Stomach (tissue), 9 donors: ENCODE results near the gene POLE. TPM values are rescaled to one million over a fixed set of nuclear protein-coding genes. Genes with fewer than 3 reads are reported as not detected.

Experiments used
- DNase-seq, 2 donors: peaks; one replicate each; pipeline versions ENCODE4 v3.0.0 to v3.0.0-alpha.2; 2013 to 2019
- H3K27ac ChIP-seq, 5 donors: fragments of 200-600 bp in 4 of 5; sonication (generic) in 4 of 5; one replicate each; pipeline ENCODE4 v1.5.1; 2013 to 2019; ENCODE audit warnings: mild to moderate bottlenecking in 1 of 5, moderate library complexity in 1 of 5
- H3K27me3 ChIP-seq, 3 donors: fragments of 200-600 bp; sonication (generic); one replicate each; pipeline ENCODE4 v1.5.1; 2017 to 2019; ENCODE audit warnings: mixed run types in 1 of 3
- H3K36me3 ChIP-seq, 4 donors: fragments of 200-600 bp; sonication (generic); 1 replicate in 3 of 4; 2 replicates in 1 of 4; pipeline ENCODE4 v1.5.1; 2016 to 2019
- H3K4me1 ChIP-seq, 4 donors: fragments of 200-600 bp; sonication (generic); one replicate each; pipeline ENCODE4 v1.5.1; 2016 to 2019
- H3K4me3 ChIP-seq, 4 donors: fragments of 200-600 bp; sonication (generic) in 3 of 4; one replicate each; pipeline ENCODE4 v1.5.1; 2016 to 2019; ENCODE audit warnings: mild to moderate bottlenecking in 1 of 4
- H3K9me3 ChIP-seq, 4 donors: fragments of 200-600 bp; sonication (generic); one replicate each; pipeline ENCODE4 v1.5.1; 2016 to 2019
- EP300 ChIP-seq: sonication (generic); formaldehyde crosslinking; IDR thresholded peaks from one replicate; pipeline ENCODE4 v1.6.1; 2017; ENCODE audit warnings: antibody characterized with exemption
- POLR2A ChIP-seq, 4 donors: fragments of 450-650 bp; IDR thresholded peaks; one replicate each; pipeline ENCODE4 v1.6.1; 2016; ENCODE audit warnings: antibody characterized with exemption in 4 of 4, control low read depth in 2 of 4, mild to moderate bottlenecking in 1 of 4, moderate library complexity in 1 of 4
- POLR2AphosphoS5 ChIP-seq, 3 donors: sonication (generic); formaldehyde crosslinking; IDR thresholded peaks; one replicate each; pipeline ENCODE4 v1.6.1; 2016; ENCODE audit warnings: antibody characterized with exemption in 3 of 3
- WGBS, 5 donors: extraction: QIAGEN DNeasy Blood & Tissue Kit in 3 of 5; methylation state at CpG; one replicate each; pipeline versions ENCODE4 v1.1.5 to v1.1.7; 2013 to 2018; 5-methylcytosine and 5-hydroxymethylcytosine counted together
- intact Hi-C: fragments of 100-400 bp; cut with DNase I; formaldehyde crosslinking; loops from one replicate; pipeline ENCODE4 v1.15.1; 2023; ENCODE audit warnings: low total_unique reads
- polyA plus RNA-seq, 3 donors: library from polyadenylated mRNA; stranded (reverse); fragments of 200-250 nt; gene quantifications; one replicate each; pipeline ENCODE4 v1.2.3, GENCODE V29; 2013
- total RNA-seq, 5 donors: library from RNA; depleted of rRNA; stranded (reverse); fragments of >200 nt; gene quantifications; one replicate each; pipeline versions ENCODE4 v1.1.0 to v1.2.3, GENCODE V29; 2014 to 2016
- TF ChIP-seq, protein P1 (sequence below), 7 experiments: fragments of 450-650 bp in 4 of 7; fragments of 200-600 bp in 3 of 7; sonication (generic) in 3 of 7; IDR thresholded peaks; one replicate each; pipeline ENCODE4 v1.5.1; 2016 to 2019; ENCODE audit warnings: antibody characterized with exemption in 7 of 7, control low read depth in 2 of 7, mild to moderate bottlenecking in 1 of 7
- donor health status: healthy with polysubstance abuse.
- donor health status: Bipolar disorder and iron deficiency.
- donor health status: healthy.

Gene POLE
- total and polyA plus RNA-seq, 8 donors, result 12.7 to 144 (median 43.3) TPM

DNA sequence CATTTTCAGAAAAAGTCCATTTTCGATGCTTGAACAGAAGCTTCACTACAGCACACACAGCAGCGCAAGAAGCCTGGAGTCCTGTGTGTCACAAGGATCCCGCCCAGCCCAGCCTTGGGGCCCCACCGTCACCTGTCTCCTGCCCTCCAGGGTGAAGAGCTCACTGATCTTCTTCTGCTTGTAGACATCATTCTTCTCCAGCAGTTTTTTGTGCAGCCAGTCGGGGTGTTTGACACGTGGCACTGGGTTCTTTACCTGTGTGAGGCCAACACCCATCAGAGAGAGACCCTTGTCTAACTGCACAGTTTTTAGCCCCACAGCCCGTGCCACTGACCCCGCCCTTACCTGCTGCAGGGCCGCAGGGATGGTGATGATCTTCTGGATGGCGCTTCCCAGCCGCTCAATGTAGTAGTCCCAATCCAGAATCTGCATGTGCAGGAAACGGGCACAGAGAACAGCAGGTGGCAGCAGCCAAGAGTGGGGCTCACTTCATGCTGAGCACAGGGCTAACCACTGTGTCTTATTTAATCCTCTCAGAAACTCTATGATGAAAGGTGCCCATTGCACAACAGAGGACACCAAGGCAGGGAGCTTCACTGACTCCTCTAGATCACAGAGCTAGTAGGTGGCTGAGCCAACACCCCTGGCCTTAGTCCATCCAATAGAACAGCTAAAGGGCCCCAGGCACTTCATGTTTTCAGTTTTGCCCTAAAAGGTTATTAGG, 30.0 kb downstream of the POLE start:
- H3K4me1 ChIP-seq, result no peaks in the 10 kb centered on the region
- no peaks in the 10 kb centered on the region for H3K27me3 ChIP-seq
- H3K36me3 ChIP-seq, result peaks cover 70 to 100% (median 100%) of the 10 kb centered on the region in 4 donors
- H3K4me3 ChIP-seq, result no peak overlapping the region
- no peaks in the 10 kb centered on the region for H3K9me3 ChIP-seq
- TF ChIP-seq POLR2A (IDR thresholded peaks at IDR 0.05) (no peak), EP300 (no peak), POLR2AphosphoS5 (IDR thresholded peaks at IDR 0.05) (no peak)
- TF ChIP-seq, protein P1, sequence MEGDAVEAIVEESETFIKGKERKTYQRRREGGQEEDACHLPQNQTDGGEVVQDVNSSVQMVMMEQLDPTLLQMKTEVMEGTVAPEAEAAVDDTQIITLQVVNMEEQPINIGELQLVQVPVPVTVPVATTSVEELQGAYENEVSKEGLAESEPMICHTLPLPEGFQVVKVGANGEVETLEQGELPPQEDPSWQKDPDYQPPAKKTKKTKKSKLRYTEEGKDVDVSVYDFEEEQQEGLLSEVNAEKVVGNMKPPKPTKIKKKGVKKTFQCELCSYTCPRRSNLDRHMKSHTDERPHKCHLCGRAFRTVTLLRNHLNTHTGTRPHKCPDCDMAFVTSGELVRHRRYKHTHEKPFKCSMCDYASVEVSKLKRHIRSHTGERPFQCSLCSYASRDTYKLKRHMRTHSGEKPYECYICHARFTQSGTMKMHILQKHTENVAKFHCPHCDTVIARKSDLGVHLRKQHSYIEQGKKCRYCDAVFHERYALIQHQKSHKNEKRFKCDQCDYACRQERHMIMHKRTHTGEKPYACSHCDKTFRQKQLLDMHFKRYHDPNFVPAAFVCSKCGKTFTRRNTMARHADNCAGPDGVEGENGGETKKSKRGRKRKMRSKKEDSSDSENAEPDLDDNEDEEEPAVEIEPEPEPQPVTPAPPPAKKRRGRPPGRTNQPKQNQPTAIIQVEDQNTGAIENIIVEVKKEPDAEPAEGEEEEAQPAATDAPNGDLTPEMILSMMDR (IDR thresholded peaks at IDR 0.05), result no peak
- no peak overlapping the region for H3K27ac ChIP-seq
- intact Hi-C loops, result no loop called here
- WGBS, 5 donors, result 91 to 95% (median 93%) methylated on average over 12 of the region's 12 CpGs
- no peak for DNase-seq

DNA sequence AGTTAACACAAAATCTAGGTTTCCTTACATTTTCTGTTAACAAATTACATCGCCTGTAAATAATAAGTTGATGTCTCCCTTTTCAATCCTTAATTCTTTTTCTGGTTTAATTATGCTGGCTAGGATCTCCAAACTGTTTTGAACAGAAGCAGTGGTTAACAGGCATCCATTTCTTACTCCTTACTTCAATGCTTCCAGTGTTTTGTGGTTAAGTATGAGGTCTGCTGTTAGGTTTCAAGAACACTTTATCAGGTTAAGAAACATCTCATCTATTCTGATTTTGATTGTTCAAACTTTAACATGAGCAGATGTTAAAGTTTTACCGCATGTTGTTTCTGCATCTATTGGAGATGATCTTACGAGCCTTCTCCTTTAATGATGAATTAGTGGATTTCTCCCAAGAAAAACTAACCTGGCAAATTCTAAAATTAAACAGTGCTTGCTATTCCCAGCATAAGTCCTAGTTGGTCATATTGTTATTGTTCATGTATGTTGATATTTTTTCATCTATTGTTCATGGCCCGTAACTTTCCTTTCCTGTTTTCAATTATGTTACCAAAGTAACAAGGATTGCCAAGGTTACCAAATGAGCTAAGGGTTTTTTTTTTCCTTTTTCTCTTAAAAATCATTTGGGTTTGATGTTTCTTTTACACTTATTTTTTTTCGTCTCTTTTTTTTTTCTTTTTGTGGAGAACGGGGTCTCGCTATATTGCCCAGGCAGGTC, 33.4 kb downstream of the POLE start:
- intact Hi-C loops, result no loop called here
- WGBS, 5 donors, result 89 to 95% (median 93%) methylated on average over 7 of the region's 7 CpGs

DNA sequence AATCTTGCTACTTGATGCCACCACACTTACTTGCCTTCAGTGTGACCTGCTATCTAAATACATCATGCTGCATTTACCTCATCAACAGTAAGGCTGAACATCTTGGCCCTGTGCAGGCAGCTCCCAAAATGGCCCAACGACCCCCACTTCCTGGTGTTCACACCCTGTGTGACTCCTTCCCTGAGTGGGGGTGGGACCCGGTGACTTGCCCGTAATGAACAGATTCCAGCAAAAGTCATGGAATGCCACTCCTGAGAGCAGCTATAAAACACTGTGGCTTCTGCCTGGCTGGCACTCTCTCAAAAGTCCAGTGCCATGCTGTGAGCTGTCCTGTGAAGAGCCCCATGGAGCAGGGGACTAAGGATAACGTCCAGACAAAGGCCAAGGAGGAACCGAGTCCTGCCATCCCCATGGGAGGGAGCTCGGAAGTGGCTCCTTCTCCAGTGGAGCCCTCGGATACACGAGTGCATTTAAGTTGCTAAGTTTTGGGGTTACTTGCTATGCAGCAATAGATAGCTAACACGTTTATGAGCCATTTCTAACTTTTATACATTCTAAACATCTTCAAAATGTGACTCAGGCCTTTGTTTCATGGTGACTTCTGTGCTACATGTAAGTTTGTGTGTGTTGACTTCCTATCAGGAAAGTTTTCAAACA, 35.6 kb downstream of the POLE start:
- Histone ChIP-seq H3K4me1 (no peaks in the 10 kb centered on the region), H3K27me3 (no peaks in the 10 kb centered on the region), H3K36me3 (peaks cover 41 to 98% (median 96%) of the 10 kb centered on the region in 4 donors), H3K27ac (no peak overlapping the region), H3K9me3 (no peaks in the 10 kb centered on the region), H3K4me3 (no peak overlapping the region)
- TF ChIP-seq, protein P1 (IDR thresholded peaks at IDR 0.05), result no peak
- no peak for TF ChIP-seq POLR2AphosphoS5 (IDR thresholded peaks at IDR 0.05)
- no peak for TF ChIP-seq POLR2A (IDR thresholded peaks at IDR 0.05)
- no peak for TF ChIP-seq EP300
- DNase-seq, result no peak
- WGBS, 5 donors, result 72 to 88% (median 76%) methylated on average over 9 of the region's 9 CpGs
- intact Hi-C loops, result no loop called here

More for the DNA sequence above, 33.4 kb downstream of the POLE start:
- Histone ChIP-seq H3K36me3 (peaks cover 49 to 98% (median 96%) of the 10 kb centered on the region in 4 donors), H3K4me3 (no peak overlapping the region), H3K4me1 (no peaks in the 10 kb centered on the region), H3K27me3 (no peaks in the 10 kb centered on the region), H3K27ac (no peak overlapping the region), H3K9me3 (no peaks in the 10 kb centered on the region)
- no peak for DNase-seq
- TF ChIP-seq, protein P1 (IDR thresholded peaks at IDR 0.05), result no peak
- TF ChIP-seq EP300, result no peak
- TF ChIP-seq POLR2AphosphoS5 (IDR thresholded peaks at IDR 0.05), result no peak
- TF ChIP-seq POLR2A (IDR thresholded peaks at IDR 0.05), result no peak

DNA sequence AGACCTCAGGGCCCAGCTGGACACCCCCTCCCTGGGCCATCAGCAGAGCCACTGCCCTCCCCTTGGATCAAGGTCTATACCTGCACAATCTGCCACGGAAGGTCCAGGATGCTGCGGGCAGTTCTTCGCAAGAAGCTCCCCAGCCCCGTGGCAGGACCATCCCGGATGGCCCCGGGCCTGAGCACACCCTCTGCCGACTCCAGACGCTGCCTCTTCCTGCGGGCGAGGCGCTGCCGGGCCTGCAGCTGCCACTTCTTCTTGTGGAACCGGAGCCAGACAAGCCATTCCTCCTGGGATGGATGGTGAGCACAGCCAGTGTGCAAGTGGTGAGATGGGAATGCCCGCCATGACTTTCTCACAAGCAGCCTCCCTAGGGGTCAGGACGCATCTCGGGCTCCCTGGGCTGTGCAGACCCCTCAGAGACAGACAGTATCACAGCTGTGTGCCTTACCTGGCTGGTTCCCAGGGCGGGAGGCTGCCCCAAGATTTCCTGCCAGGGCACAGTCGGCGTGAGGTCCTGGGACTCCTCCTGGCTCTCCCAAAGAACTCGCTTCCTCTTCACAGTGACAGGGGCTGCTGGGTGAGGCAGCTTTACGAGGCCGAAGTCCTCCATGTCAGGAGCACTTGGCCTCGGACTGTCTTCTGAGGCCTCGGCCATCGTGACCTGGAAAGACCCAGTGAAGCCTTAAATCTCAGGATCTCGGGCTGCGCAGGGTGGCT, 37.8 kb downstream of the POLE start:
- H3K27ac ChIP-seq, result no peak overlapping the region
- no peaks in the 10 kb centered on the region for H3K4me1 ChIP-seq
- TF ChIP-seq POLR2AphosphoS5 (IDR thresholded peaks at IDR 0.05) (no peak), EP300 (no peak), POLR2A (IDR thresholded peaks at IDR 0.05) (no peak)
- TF ChIP-seq, protein P1 (IDR thresholded peaks at IDR 0.05), result no peak
- H3K9me3 ChIP-seq, result no peaks in the 10 kb centered on the region
- intact Hi-C loops, result no loop called here
- no peak for DNase-seq
- H3K4me3 ChIP-seq, result no peak overlapping the region
- peaks cover 23 to 94% (median 89%) of the 10 kb centered on the region in 4 donors for H3K36me3 ChIP-seq
- 90 to 97% (median 95%) methylated on average over 17 to 27 of the region's 27 CpGs for WGBS, 5 donors
- H3K27me3 ChIP-seq, result no peaks in the 10 kb centered on the region
